Measurements from ENCODE around the gene MSRB3.

The MSRB3 gene

GRCh38 chr12:65494537-65494936, 216.1 kb downstream of the MSRB3 start:
- no peak overlapping the region for H3K4me3 ChIP-seq (ENCODE audit: low read depth, low read length)
- no peak for TF ChIP-seq CTCF (IDR thresholded peaks at IDR 0.05; ENCODE audit: low read depth, low read length)

- no peak overlapping the region for H3K4me3 ChIP-seq (ENCODE audit: low read depth, low read length)
- TF ChIP-seq CTCF (IDR thresholded peaks at IDR 0.05; ENCODE audit: low read depth, low read length) = no peak
These were observed 216.8 kb downstream of the MSRB3 start for GRCh38 chr12:65495233-65495632.

- no peak for TF ChIP-seq CTCF (IDR thresholded peaks at IDR 0.05; ENCODE audit: low read depth, low read length)
- H3K4me3 ChIP-seq (ENCODE audit: low read depth, low read length) = no peak overlapping the region
These were observed 218.1 kb downstream of the MSRB3 start for GRCh38 chr12:65496617-65497016.

GRCh38 chr12:65497660-65498059, 219.2 kb downstream of the MSRB3 start:
- H3K4me3 ChIP-seq (ENCODE audit: low read depth, low read length) = no peak overlapping the region
- TF ChIP-seq CTCF (IDR thresholded peaks at IDR 0.05; ENCODE audit: low read depth, low read length) = no peak

- no peak overlapping the region for H3K4me3 ChIP-seq (ENCODE audit: low read depth, low read length)
- no peak for TF ChIP-seq CTCF (IDR thresholded peaks at IDR 0.05; ENCODE audit: low read depth, low read length)
These were observed 220.7 kb downstream of the MSRB3 start for GRCh38 chr12:65499167-65499566.

- H3K4me3 ChIP-seq (ENCODE audit: low read depth, low read length) = no peak overlapping the region
- TF ChIP-seq CTCF (IDR thresholded peaks at IDR 0.05; ENCODE audit: low read depth, low read length) = no peak
These were observed 221.8 kb downstream of the MSRB3 start for GRCh38 chr12:65500091-65500900.

GRCh38 chr12:65501093-65501621, 222.7 kb downstream of the MSRB3 start:
- no peak overlapping the region for H3K4me3 ChIP-seq (ENCODE audit: low read depth, low read length)
- TF ChIP-seq CTCF (IDR thresholded peaks at IDR 0.05; ENCODE audit: low read depth, low read length) = no peak

Data from WI38 (cell line).